ENCODE measurements around the gene PRKN.

The PRKN gene

GRCh38 chr6:162459985-162460384, 267.6 kb downstream of the PRKN start:
- no peak for TF ChIP-seq CTCF (IDR thresholded peaks at IDR 0.05; ENCODE audit: low read depth, low read length)
- DNase-seq (ENCODE audit: extremely low read depth, low read depth), result no peak

GRCh38 chr6:162450358-162450757, 277.2 kb downstream of the PRKN start:
- DNase-seq (ENCODE audit: extremely low read depth, low read depth), result no peak
- TF ChIP-seq CTCF (IDR thresholded peaks at IDR 0.05; ENCODE audit: low read depth, low read length), result no peak

- no peak for TF ChIP-seq CTCF (IDR thresholded peaks at IDR 0.05; ENCODE audit: low read depth, low read length)
Observed at GRCh38 chr6:162448294-162448693, 279.3 kb downstream of the PRKN start.

GRCh38 chr6:162443101-162443500, 284.5 kb downstream of the PRKN start:
- no peak for TF ChIP-seq CTCF (IDR thresholded peaks at IDR 0.05; ENCODE audit: low read depth, low read length)
- no peak for DNase-seq (ENCODE audit: extremely low read depth, low read depth)

More at GRCh38 chr6:162448294-162448693, 279.3 kb downstream of the PRKN start:
- no peak for DNase-seq (ENCODE audit: extremely low read depth, low read depth)

- TF ChIP-seq CTCF (IDR thresholded peaks at IDR 0.05; ENCODE audit: low read depth, low read length), result no peak
- no peak for DNase-seq (ENCODE audit: extremely low read depth, low read depth)
Observed at GRCh38 chr6:162442687-162443086, 284.9 kb downstream of the PRKN start.

GRCh38 chr6:162441991-162442390, 285.6 kb downstream of the PRKN start:
- no peak for TF ChIP-seq CTCF (IDR thresholded peaks at IDR 0.05; ENCODE audit: low read depth, low read length)
- no peak for DNase-seq (ENCODE audit: extremely low read depth, low read depth)

GRCh38 chr6:162438980-162439379, 288.6 kb downstream of the PRKN start:
- no peak for TF ChIP-seq CTCF (IDR thresholded peaks at IDR 0.05; ENCODE audit: low read depth, low read length)
- no peak for DNase-seq (ENCODE audit: extremely low read depth, low read depth)

All from AG09319 (cell line).